HEK293 (cell line): ENCODE measurements around the gene NPIPB2.

Source experiments
- GLI2 ChIP-seq: fragments of 450-650 bp; formaldehyde crosslinking; IDR thresholded peaks from 2 replicates; pipeline ENCODE4; 2017; ENCODE audit warnings: missing biosample characterization, missing genetic modification characterization, low read depth, borderline replicate concordance
- KLF1 ChIP-seq: fragments of 450-650 bp; formaldehyde crosslinking; IDR thresholded peaks from 2 replicates; pipeline ENCODE4 v1.5.1; 2016; ENCODE audit warnings: missing biosample characterization, missing genetic modification characterization
- MEIS1 ChIP-seq: sonication (generic); formaldehyde crosslinking; IDR thresholded peaks from 2 replicates; pipeline ENCODE4 v1.8.1; 2022; ENCODE audit warnings: missing genetic modification reagents, mild to moderate bottlenecking, borderline replicate concordance
- OSR2 ChIP-seq: fragments of 450-650 bp; formaldehyde crosslinking; IDR thresholded peaks from 2 replicates; pipeline ENCODE4 v1.5.1; 2016; ENCODE audit warnings: missing biosample characterization, missing genetic modification characterization
- SP7 ChIP-seq: fragments of 450-650 bp; formaldehyde crosslinking; IDR thresholded peaks from 2 replicates; pipeline ENCODE4 v1.5.1; 2016; ENCODE audit warnings: missing biosample characterization, missing genetic modification characterization
- YY2 ChIP-seq: fragments of 450-650 bp; formaldehyde crosslinking; IDR thresholded peaks from 2 replicates; pipeline ENCODE4 v1.5.1; 2016; ENCODE audit warnings: missing biosample characterization, missing genetic modification characterization
- ZBTB17 ChIP-seq: fragments of 450-650 bp; formaldehyde crosslinking; IDR thresholded peaks from 2 replicates; pipeline ENCODE4 v1.5.1; 2016; ENCODE audit warnings: missing biosample characterization, missing genetic modification characterization
- ZBTB20 ChIP-seq: fragments of 450-650 bp; formaldehyde crosslinking; IDR thresholded peaks from 2 replicates; pipeline ENCODE4 v1.5.1; 2016; ENCODE audit warnings: missing biosample characterization, missing genetic modification characterization
- ZBTB48 ChIP-seq: fragments of 450-650 bp; formaldehyde crosslinking; IDR thresholded peaks from 2 replicates; pipeline ENCODE4 v1.5.1; 2016; ENCODE audit warnings: missing biosample characterization, missing genetic modification characterization
- ZBTB7A ChIP-seq: fragments of 450-650 bp; formaldehyde crosslinking; IDR thresholded peaks from 2 replicates; pipeline ENCODE4 v1.5.1; 2016; ENCODE audit warnings: low read depth, missing biosample characterization, missing genetic modification characterization
- ZNF112 ChIP-seq: fragments of 450-650 bp; formaldehyde crosslinking; IDR thresholded peaks from 2 replicates; pipeline ENCODE4 v1.5.0; 2017; ENCODE audit warnings: missing biosample characterization, missing genetic modification characterization
- ZNF184 ChIP-seq: fragments of 450-650 bp; IDR thresholded peaks from 2 replicates; pipeline ENCODE4 v1.5.1; 2018; ENCODE audit warnings: missing biosample characterization, mild to moderate bottlenecking, missing genetic modification characterization
- ZNF510 ChIP-seq: fragments of 450-650 bp; formaldehyde crosslinking; IDR thresholded peaks from 2 replicates; pipeline ENCODE4 v1.5.1; 2018; ENCODE audit warnings: mild to moderate bottlenecking, missing genetic modification characterization, missing biosample characterization; ENCODE audit not compliant: insufficient replicate concordance
- ZNF521 ChIP-seq: fragments of 450-650 bp; formaldehyde crosslinking; IDR thresholded peaks from 2 replicates; pipeline ENCODE4 v1.5.1; 2017; ENCODE audit warnings: missing biosample characterization, mild to moderate bottlenecking, missing genetic modification characterization
- ZNF555 ChIP-seq: fragments of 450-650 bp; formaldehyde crosslinking; conservative IDR thresholded peaks from 2 replicates; pipeline ENCODE4 v1.5.1; 2017; ENCODE audit warnings: missing biosample characterization, mild to moderate bottlenecking, missing genetic modification characterization, inconsistent platforms
- ZNF654 ChIP-seq: fragments of 450-650 bp; formaldehyde crosslinking; IDR thresholded peaks from 2 replicates; pipeline ENCODE4 v1.5.1; 2016; ENCODE audit warnings: low read depth, missing biosample characterization, missing genetic modification characterization
- ZNF660 ChIP-seq: fragments of 450-650 bp; IDR thresholded peaks from 2 replicates; pipeline ENCODE4 v1.5.1; 2018; ENCODE audit warnings: missing biosample characterization, mild to moderate bottlenecking, missing genetic modification characterization
- ZNF664 ChIP-seq: fragments of 450-650 bp; formaldehyde crosslinking; IDR thresholded peaks from 2 replicates; pipeline ENCODE4 v1.5.1; 2016; ENCODE audit warnings: missing biosample characterization, missing genetic modification characterization
- ZNF677 ChIP-seq: fragments of 450-650 bp; IDR thresholded peaks from 2 replicates; pipeline ENCODE4 v1.5.0; 2018; ENCODE audit warnings: missing biosample characterization, mild to moderate bottlenecking, missing genetic modification characterization, moderate library complexity
- ZNF747 ChIP-seq: fragments of 450-650 bp; formaldehyde crosslinking; IDR thresholded peaks from 2 replicates; pipeline ENCODE4 v1.5.1; 2016; ENCODE audit warnings: missing biosample characterization, missing genetic modification characterization
- ZNF777 ChIP-seq: fragments of 450-650 bp; formaldehyde crosslinking; IDR thresholded peaks from 2 replicates; pipeline ENCODE4 v1.5.1; 2017; ENCODE audit warnings: missing biosample characterization, missing genetic modification characterization, borderline replicate concordance
- TF ChIP-seq, protein P1 (sequence below): fragments of 450-650 bp; formaldehyde crosslinking; conservative IDR thresholded peaks from 2 replicates; pipeline ENCODE4 v1.5.1; 2016; ENCODE audit warnings: low read depth, missing biosample characterization, missing genetic modification characterization
- TF ChIP-seq, protein P2 (sequence below): fragments of 450-650 bp; formaldehyde crosslinking; IDR thresholded peaks from 2 replicates; pipeline ENCODE4 v1.5.1; 2016; ENCODE audit warnings: missing biosample characterization, missing genetic modification characterization
- TF ChIP-seq, protein P3 (sequence below): fragments of 450-650 bp; formaldehyde crosslinking; IDR thresholded peaks from 2 replicates; pipeline ENCODE4 v1.5.1; 2016; ENCODE audit warnings: missing biosample characterization, missing genetic modification characterization
- TF ChIP-seq, protein P4 (sequence below): fragments of 450-650 bp; formaldehyde crosslinking; IDR thresholded peaks from 2 replicates; pipeline ENCODE4 v1.5.1; 2017; ENCODE audit warnings: missing biosample characterization, missing genetic modification characterization
- TF ChIP-seq, protein P5 (sequence below): fragments of 450-650 bp; formaldehyde crosslinking; IDR thresholded peaks from 2 replicates; pipeline ENCODE4 v1.5.1; 2017; ENCODE audit warnings: missing biosample characterization, missing genetic modification characterization
- TF ChIP-seq, protein P6 (sequence below): fragments of 450-650 bp; formaldehyde crosslinking; IDR thresholded peaks from 2 replicates; pipeline ENCODE4 v1.5.1; 2016; ENCODE audit warnings: missing biosample characterization, missing genetic modification characterization, low read depth

Gene NPIPB2

DNA sequence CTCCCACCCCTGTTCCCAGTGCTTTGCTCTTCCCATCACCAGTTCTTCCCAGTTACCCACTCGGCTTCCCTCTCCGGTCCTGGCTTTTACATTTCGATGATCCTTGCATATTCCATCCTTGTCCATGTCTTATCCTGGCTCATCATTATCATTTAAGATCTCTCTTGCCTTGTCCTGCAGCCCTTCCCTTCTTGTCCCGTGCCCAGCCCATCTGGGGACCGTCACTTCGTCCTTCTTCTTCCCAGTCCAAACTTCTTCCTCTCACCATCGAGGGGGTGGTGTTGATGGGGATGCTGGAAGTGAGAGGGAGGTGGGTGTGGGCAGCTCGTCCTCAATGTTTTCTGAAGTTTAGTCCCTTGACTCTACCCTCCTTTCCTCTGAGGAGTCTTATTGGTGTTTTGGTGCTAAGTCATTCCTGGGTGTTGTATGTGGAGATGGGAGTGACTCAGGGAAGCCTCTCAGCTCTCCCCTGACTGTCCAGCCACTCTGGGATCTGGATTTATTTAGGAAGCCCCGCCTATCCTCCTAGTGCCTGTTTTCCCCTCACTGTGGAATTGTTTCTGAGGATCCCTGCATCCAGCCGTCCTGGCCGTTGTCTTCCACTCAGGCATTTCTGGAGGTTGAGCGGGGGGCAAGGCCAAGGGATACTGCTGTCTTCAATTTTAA, 35.7 kb upstream of the NPIPB2 start (continued):
- TF ChIP-seq, protein P1, sequence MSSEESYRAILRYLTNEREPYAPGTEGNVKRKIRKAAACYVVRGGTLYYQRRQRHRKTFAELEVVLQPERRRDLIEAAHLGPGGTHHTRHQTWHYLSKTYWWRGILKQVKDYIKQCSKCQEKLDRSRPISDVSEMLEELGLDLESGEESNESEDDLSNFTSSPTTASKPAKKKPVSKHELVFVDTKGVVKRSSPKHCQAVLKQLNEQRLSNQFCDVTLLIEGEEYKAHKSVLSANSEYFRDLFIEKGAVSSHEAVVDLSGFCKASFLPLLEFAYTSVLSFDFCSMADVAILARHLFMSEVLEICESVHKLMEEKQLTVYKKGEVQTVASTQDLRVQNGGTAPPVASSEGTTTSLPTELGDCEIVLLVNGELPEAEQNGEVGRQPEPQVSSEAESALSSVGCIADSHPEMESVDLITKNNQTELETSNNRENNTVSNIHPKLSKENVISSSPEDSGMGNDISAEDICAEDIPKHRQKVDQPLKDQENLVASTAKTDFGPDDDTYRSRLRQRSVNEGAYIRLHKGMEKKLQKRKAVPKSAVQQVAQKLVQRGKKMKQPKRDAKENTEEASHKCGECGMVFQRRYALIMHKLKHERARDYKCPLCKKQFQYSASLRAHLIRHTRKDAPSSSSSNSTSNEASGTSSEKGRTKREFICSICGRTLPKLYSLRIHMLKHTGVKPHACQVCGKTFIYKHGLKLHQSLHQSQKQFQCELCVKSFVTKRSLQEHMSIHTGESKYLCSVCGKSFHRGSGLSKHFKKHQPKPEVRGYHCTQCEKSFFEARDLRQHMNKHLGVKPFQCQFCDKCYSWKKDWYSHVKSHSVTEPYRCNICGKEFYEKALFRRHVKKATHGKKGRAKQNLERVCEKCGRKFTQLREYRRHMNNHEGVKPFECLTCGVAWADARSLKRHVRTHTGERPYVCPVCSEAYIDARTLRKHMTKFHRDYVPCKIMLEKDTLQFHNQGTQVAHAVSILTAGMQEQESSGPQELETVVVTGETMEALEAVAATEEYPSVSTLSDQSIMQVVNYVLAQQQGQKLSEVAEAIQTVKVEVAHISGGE (tag by site-specific recombination), result no peak
- TF ChIP-seq ZNF112 (no peak), ZNF747 (no peak), ZNF555 (tag by site-specific recombination) (no peak), OSR2 (tag by site-specific recombination) (no peak), ZBTB48 (tag by site-specific recombination) (peak; percentile 57), KLF1 (tag by site-specific recombination) (0 out of 2 replicates have a peak, but pooled peaks have one; percentile 13), GLI2 (no peak), ZNF654 (no peak), ZNF660 (tag by site-specific recombination) (no peak), ZNF777 (tag by site-specific recombination) (no peak), MEIS1 (no peak), ZBTB20 (tag by site-specific recombination) (peak; percentile 65), ZNF664 (tag by site-specific recombination) (no peak), ZNF184 (tag by site-specific recombination) (no peak), ZBTB7A (tag by site-specific recombination) (no peak), ZBTB17 (tag by site-specific recombination) (peak; percentile 98), YY2 (tag by site-specific recombination) (no peak), SP7 (no peak), ZNF521 (tag by site-specific recombination) (no peak), ZNF510 (tag by site-specific recombination) (no peak), ZNF677 (no peak)
- TF ChIP-seq, protein P2, sequence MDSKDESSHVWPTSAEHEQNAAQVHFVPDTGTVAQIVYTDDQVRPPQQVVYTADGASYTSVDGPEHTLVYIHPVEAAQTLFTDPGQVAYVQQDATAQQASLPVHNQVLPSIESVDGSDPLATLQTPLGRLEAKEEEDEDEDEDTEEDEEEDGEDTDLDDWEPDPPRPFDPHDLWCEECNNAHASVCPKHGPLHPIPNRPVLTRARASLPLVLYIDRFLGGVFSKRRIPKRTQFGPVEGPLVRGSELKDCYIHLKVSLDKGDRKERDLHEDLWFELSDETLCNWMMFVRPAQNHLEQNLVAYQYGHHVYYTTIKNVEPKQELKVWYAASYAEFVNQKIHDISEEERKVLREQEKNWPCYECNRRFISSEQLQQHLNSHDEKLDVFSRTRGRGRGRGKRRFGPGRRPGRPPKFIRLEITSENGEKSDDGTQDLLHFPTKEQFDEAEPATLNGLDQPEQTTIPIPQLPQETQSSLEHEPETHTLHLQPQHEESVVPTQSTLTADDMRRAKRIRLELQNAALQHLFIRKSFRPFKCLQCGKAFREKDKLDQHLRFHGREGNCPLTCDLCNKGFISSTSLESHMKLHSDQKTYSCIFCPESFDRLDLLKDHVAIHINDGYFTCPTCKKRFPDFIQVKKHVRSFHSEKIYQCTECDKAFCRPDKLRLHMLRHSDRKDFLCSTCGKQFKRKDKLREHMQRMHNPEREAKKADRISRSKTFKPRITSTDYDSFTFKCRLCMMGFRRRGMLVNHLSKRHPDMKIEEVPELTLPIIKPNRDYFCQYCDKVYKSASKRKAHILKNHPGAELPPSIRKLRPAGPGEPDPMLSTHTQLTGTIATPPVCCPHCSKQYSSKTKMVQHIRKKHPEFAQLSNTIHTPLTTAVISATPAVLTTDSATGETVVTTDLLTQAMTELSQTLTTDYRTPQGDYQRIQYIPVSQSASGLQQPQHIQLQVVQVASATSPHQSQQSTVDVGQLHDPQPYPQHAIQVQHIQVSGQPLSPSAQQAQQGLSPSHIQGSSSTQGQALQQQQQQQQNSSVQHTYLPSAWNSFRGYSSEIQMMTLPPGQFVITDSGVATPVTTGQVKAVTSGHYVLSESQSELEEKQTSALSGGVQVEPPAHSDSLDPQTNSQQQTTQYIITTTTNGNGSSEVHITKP, result peak; percentile 78
- TF ChIP-seq, protein P3, sequence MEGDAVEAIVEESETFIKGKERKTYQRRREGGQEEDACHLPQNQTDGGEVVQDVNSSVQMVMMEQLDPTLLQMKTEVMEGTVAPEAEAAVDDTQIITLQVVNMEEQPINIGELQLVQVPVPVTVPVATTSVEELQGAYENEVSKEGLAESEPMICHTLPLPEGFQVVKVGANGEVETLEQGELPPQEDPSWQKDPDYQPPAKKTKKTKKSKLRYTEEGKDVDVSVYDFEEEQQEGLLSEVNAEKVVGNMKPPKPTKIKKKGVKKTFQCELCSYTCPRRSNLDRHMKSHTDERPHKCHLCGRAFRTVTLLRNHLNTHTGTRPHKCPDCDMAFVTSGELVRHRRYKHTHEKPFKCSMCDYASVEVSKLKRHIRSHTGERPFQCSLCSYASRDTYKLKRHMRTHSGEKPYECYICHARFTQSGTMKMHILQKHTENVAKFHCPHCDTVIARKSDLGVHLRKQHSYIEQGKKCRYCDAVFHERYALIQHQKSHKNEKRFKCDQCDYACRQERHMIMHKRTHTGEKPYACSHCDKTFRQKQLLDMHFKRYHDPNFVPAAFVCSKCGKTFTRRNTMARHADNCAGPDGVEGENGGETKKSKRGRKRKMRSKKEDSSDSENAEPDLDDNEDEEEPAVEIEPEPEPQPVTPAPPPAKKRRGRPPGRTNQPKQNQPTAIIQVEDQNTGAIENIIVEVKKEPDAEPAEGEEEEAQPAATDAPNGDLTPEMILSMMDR (tag by site-specific recombination), result no peak
- TF ChIP-seq, protein P4, sequence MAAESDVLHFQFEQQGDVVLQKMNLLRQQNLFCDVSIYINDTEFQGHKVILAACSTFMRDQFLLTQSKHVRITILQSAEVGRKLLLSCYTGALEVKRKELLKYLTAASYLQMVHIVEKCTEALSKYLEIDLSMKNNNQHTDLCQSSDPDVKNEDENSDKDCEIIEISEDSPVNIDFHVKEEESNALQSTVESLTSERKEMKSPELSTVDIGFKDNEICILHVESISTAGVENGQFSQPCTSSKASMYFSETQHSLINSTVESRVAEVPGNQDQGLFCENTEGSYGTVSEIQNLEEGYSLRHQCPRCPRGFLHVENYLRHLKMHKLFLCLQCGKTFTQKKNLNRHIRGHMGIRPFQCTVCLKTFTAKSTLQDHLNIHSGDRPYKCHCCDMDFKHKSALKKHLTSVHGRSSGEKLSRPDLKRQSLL (tag by site-specific recombination), result no peak
- TF ChIP-seq, protein P5, sequence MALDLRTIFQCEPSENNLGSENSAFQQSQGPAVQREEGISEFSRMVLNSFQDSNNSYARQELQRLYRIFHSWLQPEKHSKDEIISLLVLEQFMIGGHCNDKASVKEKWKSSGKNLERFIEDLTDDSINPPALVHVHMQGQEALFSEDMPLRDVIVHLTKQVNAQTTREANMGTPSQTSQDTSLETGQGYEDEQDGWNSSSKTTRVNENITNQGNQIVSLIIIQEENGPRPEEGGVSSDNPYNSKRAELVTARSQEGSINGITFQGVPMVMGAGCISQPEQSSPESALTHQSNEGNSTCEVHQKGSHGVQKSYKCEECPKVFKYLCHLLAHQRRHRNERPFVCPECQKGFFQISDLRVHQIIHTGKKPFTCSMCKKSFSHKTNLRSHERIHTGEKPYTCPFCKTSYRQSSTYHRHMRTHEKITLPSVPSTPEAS (tag by site-specific recombination), result no peak
- TF ChIP-seq, protein P6, sequence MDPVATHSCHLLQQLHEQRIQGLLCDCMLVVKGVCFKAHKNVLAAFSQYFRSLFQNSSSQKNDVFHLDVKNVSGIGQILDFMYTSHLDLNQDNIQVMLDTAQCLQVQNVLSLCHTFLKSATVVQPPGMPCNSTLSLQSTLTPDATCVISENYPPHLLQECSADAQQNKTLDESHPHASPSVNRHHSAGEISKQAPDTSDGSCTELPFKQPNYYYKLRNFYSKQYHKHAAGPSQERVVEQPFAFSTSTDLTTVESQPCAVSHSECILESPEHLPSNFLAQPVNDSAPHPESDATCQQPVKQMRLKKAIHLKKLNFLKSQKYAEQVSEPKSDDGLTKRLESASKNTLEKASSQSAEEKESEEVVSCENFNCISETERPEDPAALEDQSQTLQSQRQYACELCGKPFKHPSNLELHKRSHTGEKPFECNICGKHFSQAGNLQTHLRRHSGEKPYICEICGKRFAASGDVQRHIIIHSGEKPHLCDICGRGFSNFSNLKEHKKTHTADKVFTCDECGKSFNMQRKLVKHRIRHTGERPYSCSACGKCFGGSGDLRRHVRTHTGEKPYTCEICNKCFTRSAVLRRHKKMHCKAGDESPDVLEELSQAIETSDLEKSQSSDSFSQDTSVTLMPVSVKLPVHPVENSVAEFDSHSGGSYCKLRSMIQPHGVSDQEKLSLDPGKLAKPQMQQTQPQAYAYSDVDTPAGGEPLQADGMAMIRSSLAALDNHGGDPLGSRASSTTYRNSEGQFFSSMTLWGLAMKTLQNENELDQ (tag by site-specific recombination), result no peak
